HEK293T (cell line): Measurements from ENCODE around the gene CD177.
"Not testable (repeated sequence)": the region's sequence is repeated elsewhere in the genome, so short reads cannot be mapped to it uniquely, and the experiment has no call there.

ENCODE experiments used
- ELF4 ChIP-seq: fragments of 450-650 bp; IDR thresholded peaks from 2 replicates; pipeline ENCODE4 v1.6.1; 2017; ENCODE audit warnings: antibody characterized with exemption
- FOXM1 ChIP-seq: fragments of 450-650 bp; IDR thresholded peaks from 2 replicates; pipeline ENCODE4 v1.6.1; 2017; ENCODE audit warnings: mild to moderate bottlenecking, borderline replicate concordance
- NFRKB ChIP-seq: fragments of 450-650 bp; IDR thresholded peaks from 2 replicates; pipeline ENCODE4 v1.6.1; 2016; ENCODE audit warnings: mild to moderate bottlenecking, moderate library complexity
- SUZ12 ChIP-seq: fragments of 450-650 bp; IDR thresholded peaks from 2 replicates; pipeline ENCODE4 v1.6.1; 2016; ENCODE audit warnings: mild to moderate bottlenecking
- TARDBP ChIP-seq: fragments of 450-650 bp; IDR thresholded peaks from 2 replicates; pipeline ENCODE4 v1.6.1; 2016
- ZNF384 ChIP-seq: fragments of 450-650 bp; IDR thresholded peaks from 2 replicates; pipeline ENCODE4 v1.6.1; 2016

DNA sequence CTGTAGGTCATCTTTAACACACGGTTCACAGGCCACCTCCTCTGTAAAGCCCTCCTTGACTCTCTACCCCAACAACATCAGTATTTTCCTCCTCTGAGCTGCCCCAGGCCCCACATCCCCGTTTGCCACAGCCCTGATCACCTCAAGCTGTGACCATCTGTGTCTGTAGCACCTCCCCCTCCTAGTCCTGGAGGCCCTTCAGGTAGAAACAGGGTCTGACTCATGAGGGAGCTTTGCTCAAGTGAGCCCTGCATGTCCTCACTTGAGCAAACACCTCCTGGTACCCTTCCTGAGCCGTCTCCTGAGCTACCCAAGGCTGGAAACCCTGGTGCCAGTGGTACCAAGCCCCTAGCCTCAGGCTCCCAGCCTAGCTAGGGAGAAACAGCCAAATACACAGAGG, 24.1 kb downstream of the CD177 start:
- TF ChIP-seq TARDBP, ZNF384, FOXM1, SUZ12, NFRKB, ELF4: not testable (repeated sequence)
